ENCODE results near the gene CTSZ. TPM values are rescaled to one million over a fixed set of nuclear protein-coding genes. Genes with fewer than 3 reads are reported as not detected.

CTSZ gene
- total and polyA plus RNA-seq, 2 of the 8 experiments (the other 6 are each of a cell fraction or from before 2014, with no cell fraction given): 32.8 to 34.0 TPM

GRCh38 chr20:58982406-58983114 is 24.5 kb downstream of the CTSZ start:
- Histone ChIP-seq H3K4me3 (ENCODE audit: extremely low read depth in 1 of 4, insufficient read depth in 2 of 4, low read depth in 3 of 4, low read length in 4 of 4) (peak overlapping the region in 3 of 4 experiments; percentile 2 to 94 (median 10); a peak in 4 of 8 replicates), H2BK15ac (ENCODE audit: low read length) (peak overlapping the region; percentile 31; the same call in 1 of the 2 replicates), H3K4me1 (replicated peaks in 1 of 4; ENCODE audit: control insufficient read depth in 3 of 4, insufficient read depth in 4 of 4, low read length in 3 of 4) (peaks cover 0 to 3% (median 0%) of the 10 kb centered on the region in 4 experiments; a peak in 2 of 7 replicates), H3K79me2 (ENCODE audit: control insufficient read depth in 1 of 2, insufficient read depth in 2 of 2, low read length in 2 of 2) (peaks cover 4 to 43% of the 10 kb centered on the region in 2 experiments), H2BK120ac (replicated peaks; ENCODE audit: low read depth, low read length) (no peak overlapping the region), H3K23ac (ENCODE audit: insufficient read length) (no peak overlapping the region), H2BK20ac (ENCODE audit: low read length) (no peak overlapping the region), H3K18ac (ENCODE audit: extremely low read depth, low read length) (no peak overlapping the region), H3K4me2 (ENCODE audit: insufficient read depth in 1 of 2, low read depth in 2 of 2, low read length in 2 of 2) (peak overlapping the region; percentile 37 to 97; a peak in 3 of 4 replicates), H2BK5ac (ENCODE audit: low read depth, low read length) (0 out of 2 replicates have a peak overlapping the region, but pooled peaks have one; percentile 12), H4K91ac (replicated peaks; ENCODE audit: insufficient read length, low read length) (no peak overlapping the region), H3K4ac (replicated peaks; ENCODE audit: insufficient read length, low read depth, low read length) (no peak overlapping the region), H4K20me1 (replicated peaks in 1 of 2; ENCODE audit: control insufficient read depth in 1 of 2, insufficient read depth in 2 of 2, low read length in 2 of 2) (peaks cover 4 to 8% of the 10 kb centered on the region in 2 experiments), H3K14ac (ENCODE audit: insufficient read length) (no peak overlapping the region), H3K9me3 (ENCODE audit: insufficient read depth in 2 of 2, low read depth in 1 of 2, low read length in 1 of 2) (no peaks in the 10 kb centered on the region), H2BK12ac (ENCODE audit: low read depth, low read length) (no peak overlapping the region), H3K23me2 (ENCODE audit: low read depth, low read length) (no peaks in the 10 kb centered on the region; the same call in 1 of the 2 replicates), H3K36me3 (ENCODE audit: control insufficient read depth in 2 of 4, insufficient read depth in 4 of 4, low read length in 3 of 4) (peaks cover 4 to 12% (median 7%) of the 10 kb centered on the region in 4 experiments; a peak in 7 of 8 replicates), H3K27ac (ENCODE audit: low read depth, low read length) (no peak overlapping the region), H4K8ac (ENCODE audit: extremely low read depth, insufficient read depth, low read length) (no peak overlapping the region), H2AK5ac (ENCODE audit: low read depth, low read length) (no peak overlapping the region), H3K56ac (replicated peaks; ENCODE audit: insufficient read length, low read depth, low read length) (no peak overlapping the region), H3K79me1 (ENCODE audit: low read depth, low read length) (peaks cover 18% of the 10 kb centered on the region), H3K27me3 (replicated peaks in 1 of 4; ENCODE audit: control insufficient read depth in 3 of 4, extremely low read depth in 1 of 4, insufficient read depth in 3 of 4, low read length in 3 of 4) (no peaks in the 10 kb centered on the region), H4K5ac (ENCODE audit: insufficient read length, low read depth, low read length) (no peak overlapping the region), H3K9ac (replicated peaks in 1 of 4; ENCODE audit: extremely low read depth in 1 of 4, low read depth in 3 of 4, low read length in 3 of 4) (no peak overlapping the region; a peak in 1 of 7 replicates), H2AFZ (ENCODE audit: low read length) (no peak overlapping the region)
- no peak for FAIRE-seq
- no peak for DNase-seq (ENCODE audit: low read depth in 1 of 2, low spot score in 2 of 2)
- POLR2A ChIA-PET (ENCODE audit: partially characterized antibody): interaction anchor here (0.6 to 2.6 kb wide), 12 partner anchors 7 to 658 kb away, joined by 3 to 11 read pairs (median 3); partner anchors contain the start of gene ATP5F1E
- CTCF ChIA-PET (ENCODE audit: partially characterized antibody): interaction anchor here (0.7 to 1.3 kb wide), 4 partner anchors 225 to 423 kb away, joined by 3 to 5 read pairs (median 3); no protein-coding TSS in a partner anchor
- 89% methylated on average over 12 of the region's 12 CpGs; no CpG with 5 or more reads in 1 of the 2 experiments for WGBS, 2 experiments (ENCODE audit: extremely low coverage in 1 of 2, insufficient coverage in 1 of 2, insufficient read length in 1 of 2, insufficient replicate concordance in 2 of 2, low coverage in 1 of 2, low lambda C conversion rate in 2 of 2, missing lambda C conversion rate in 1 of 2)
- TF ChIP-seq CREB1 (IDR thresholded peaks at IDR 0.05) (no peak), EP300 (IDR thresholded peaks at IDR 0.05; ENCODE audit: borderline replicate concordance in 1 of 2, low read depth in 2 of 2, low read length in 2 of 2) (no peak), CHD2 (IDR thresholded peaks at IDR 0.05; ENCODE audit: low read length) (no peak), CBX5 (IDR thresholded peaks at IDR 0.05; ENCODE audit: low read depth, low read length) (no peak), ZNF274 (IDR thresholded peaks at IDR 0.05; ENCODE audit: borderline replicate concordance, extremely low read depth, low read length) (no peak), KDM5A (IDR thresholded peaks at IDR 0.05; ENCODE audit: low read length) (no peak), SRF (IDR thresholded peaks at IDR 0.05; ENCODE audit: low read depth, low read length) (no peak), EZH2 (IDR thresholded peaks at IDR 0.05; ENCODE audit: low read depth, low read length, severe bottlenecking) (no peak), NANOG (IDR thresholded peaks at IDR 0.05; ENCODE audit: insufficient read depth, low read depth, low read length, poor library complexity, severe bottlenecking) (no peak), SP1 (IDR thresholded peaks at IDR 0.05; ENCODE audit: low read depth, low read length) (no peak), KDM4A (IDR thresholded peaks at IDR 0.05; ENCODE audit: low read depth, low read length, severe bottlenecking) (no peak), HDAC6 (IDR thresholded peaks at IDR 0.05; ENCODE audit: low read depth, low read length) (no peak)

Data from H1 (cell line).